GM23248 (cell line): ENCODE results near the gene ESR2.

ENCODE experiments used
- EZH2 ChIP-seq: fragments of 200-600 bp; sonication (generic); IDR thresholded peaks from 2 replicates; pipeline ENCODE4 v1.6.1; 2018; ENCODE audit warnings: antibody characterized with exemption, mild to moderate bottlenecking; ENCODE audit not compliant: insufficient read depth, poor library complexity, severe bottlenecking
- EZH2phosphoT487 ChIP-seq: fragments of 200-600 bp; sonication (generic); IDR thresholded peaks from 2 replicates; pipeline ENCODE4 v1.6.1; 2018; ENCODE audit warnings: antibody characterized with exemption, moderate library complexity, mild to moderate bottlenecking, low read depth; ENCODE audit not compliant: insufficient read depth

- no peak for TF ChIP-seq EZH2
- TF ChIP-seq EZH2phosphoT487, result no peak
Observed at GRCh38 chr14:64110802-64111201, 183.4 kb downstream of the ESR2 start.
